ENCODE results near the gene SRC.

DNA sequence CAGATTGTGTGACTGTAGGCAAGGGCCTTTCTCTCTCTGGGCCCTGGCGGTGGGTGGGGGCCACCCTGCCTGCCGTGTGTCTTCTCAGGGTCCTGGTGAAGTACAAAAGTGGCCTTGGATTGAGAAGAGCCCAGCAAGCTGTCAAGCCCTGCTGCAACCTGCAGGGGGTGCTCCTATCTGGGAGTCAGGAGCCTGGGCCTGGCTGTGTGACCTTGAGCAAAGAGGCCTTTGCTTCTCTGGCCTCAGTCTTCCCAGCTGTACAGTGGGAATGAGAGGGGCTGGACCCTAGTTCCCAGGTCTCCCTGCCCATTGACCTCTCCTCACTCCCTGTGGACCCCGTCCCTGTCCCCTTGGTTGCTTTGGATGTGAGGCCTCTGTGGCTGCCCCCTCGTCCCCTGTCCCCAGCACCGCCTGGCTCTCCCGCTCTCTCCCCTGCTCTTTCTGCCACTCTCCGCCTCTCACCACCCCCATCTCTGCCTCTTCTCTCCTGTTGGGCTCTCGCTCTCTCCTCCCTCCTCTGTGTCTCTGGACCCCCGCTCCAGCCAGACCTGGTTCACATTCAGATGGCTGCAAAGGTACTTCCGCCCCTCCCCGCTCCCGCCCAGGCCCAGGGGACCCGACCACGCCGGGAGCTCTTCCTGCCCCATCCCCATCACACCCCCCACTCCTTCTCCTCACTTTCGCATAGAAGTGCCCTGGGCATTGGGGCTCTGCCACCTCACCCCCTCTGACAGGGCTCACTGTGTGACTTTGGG is 46.7 kb downstream of the SRC start:
- TF ChIP-seq POLR2AphosphoS5 (IDR thresholded peaks at IDR 0.05; ENCODE audit: low read depth, low read length) (no peak), PAX5 (IDR thresholded peaks at IDR 0.05; ENCODE audit: insufficient read depth, low read length, severe bottlenecking) (no peak), POLR2A (IDR thresholded peaks at IDR 0.05; ENCODE audit: low read depth, low read length) (no peak)
